GM19023 (cell line): ENCODE data around the gene COL15A1.
"Not testable (repeated sequence)": the region's sequence is repeated elsewhere in the genome, so short reads cannot be mapped to it uniquely, and the experiment has no call there.

Experiments
- ATAC-seq: cut with Tn5 transposase; IDR thresholded peaks from one replicate; pipeline ENCODE4 v1.9.1; 2021; ENCODE audit warnings: mild to moderate bottlenecking, moderate library complexity; ENCODE audit not compliant: unreplicated experiment

COL15A1 gene

GRCh38 chr9:99073985-99074901, 130.5 kb downstream of the COL15A1 start:
- ATAC-seq: no peak

GRCh38 chr9:99074902-99075245, 131.2 kb downstream of the COL15A1 start:
- ATAC-seq: no peak

- no peak for ATAC-seq
Measured at GRCh38 chr9:99075246-99075912, 131.7 kb downstream of the COL15A1 start.

- no peak for ATAC-seq
Measured at GRCh38 chr9:99076030-99076429, 132.3 kb downstream of the COL15A1 start.

GRCh38 chr9:99076483-99077171, 132.9 kb downstream of the COL15A1 start:
- no peak for ATAC-seq

- ATAC-seq: no peak
Measured at GRCh38 chr9:99078717-99079116, 135.0 kb downstream of the COL15A1 start.

GRCh38 chr9:99079542-99079941, 135.8 kb downstream of the COL15A1 start:
- ATAC-seq: no peak

- no peak for ATAC-seq
Measured at GRCh38 chr9:99083051-99083450, 139.3 kb downstream of the COL15A1 start.

GRCh38 chr9:99085949-99086948, 142.5 kb downstream of the COL15A1 start:
- no peak for ATAC-seq

- ATAC-seq: no peak
Measured at GRCh38 chr9:99087462-99087861, 143.8 kb downstream of the COL15A1 start.

- ATAC-seq: no peak
Measured at GRCh38 chr9:99090336-99091130, 146.8 kb downstream of the COL15A1 start.

- no peak for ATAC-seq
Measured at GRCh38 chr9:99092643-99093491, 149.2 kb downstream of the COL15A1 start.

- no peak for ATAC-seq
Measured at GRCh38 chr9:99093492-99093791, 149.7 kb downstream of the COL15A1 start.

- ATAC-seq: no peak
Measured at GRCh38 chr9:99095565-99095964, 151.9 kb downstream of the COL15A1 start.

- no peak for ATAC-seq
Measured at GRCh38 chr9:99096409-99096808, 152.7 kb downstream of the COL15A1 start.

GRCh38 chr9:99099806-99100585, 156.3 kb downstream of the COL15A1 start:
- not testable (repeated sequence) for ATAC-seq

GRCh38 chr9:99101271-99101670, 157.6 kb downstream of the COL15A1 start:
- ATAC-seq: no peak

- no peak for ATAC-seq
Measured at GRCh38 chr9:99101812-99102211, 158.1 kb downstream of the COL15A1 start.
